Measurements from ENCODE around the gene SIGLEC11. TPM values are rescaled to one million over a fixed set of nuclear protein-coding genes. Genes with fewer than 3 reads are reported as not detected.

SIGLEC11 gene
- total RNA-seq, 1 donor from 2014 or later: not detected

DNA sequence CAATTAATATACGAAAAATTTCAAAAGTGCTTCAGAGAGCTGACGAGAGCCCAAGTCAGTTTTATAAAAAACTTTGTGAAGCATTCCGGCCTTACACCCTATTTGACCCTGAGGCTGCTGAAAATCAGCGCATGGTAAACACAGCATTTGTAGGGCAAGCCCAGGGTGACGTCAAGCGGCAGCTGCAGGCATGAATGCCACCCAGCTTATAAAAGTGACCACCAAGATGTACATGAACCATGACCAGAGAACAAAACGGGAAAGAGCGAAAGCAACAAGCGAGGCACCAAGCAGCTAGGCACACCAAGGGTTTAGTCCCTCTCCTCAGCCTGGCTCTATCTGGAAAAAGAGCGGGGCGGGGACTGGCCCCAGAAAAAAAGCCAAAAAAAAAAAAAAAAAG lies 6.0 kb downstream of the SIGLEC11 start:
- H3K4me3 ChIP-seq (ENCODE audit: low read depth, low read length): no peak overlapping the region
- no peak for DNase-seq (ENCODE audit: low read depth)
- TF ChIP-seq, protein P1, sequence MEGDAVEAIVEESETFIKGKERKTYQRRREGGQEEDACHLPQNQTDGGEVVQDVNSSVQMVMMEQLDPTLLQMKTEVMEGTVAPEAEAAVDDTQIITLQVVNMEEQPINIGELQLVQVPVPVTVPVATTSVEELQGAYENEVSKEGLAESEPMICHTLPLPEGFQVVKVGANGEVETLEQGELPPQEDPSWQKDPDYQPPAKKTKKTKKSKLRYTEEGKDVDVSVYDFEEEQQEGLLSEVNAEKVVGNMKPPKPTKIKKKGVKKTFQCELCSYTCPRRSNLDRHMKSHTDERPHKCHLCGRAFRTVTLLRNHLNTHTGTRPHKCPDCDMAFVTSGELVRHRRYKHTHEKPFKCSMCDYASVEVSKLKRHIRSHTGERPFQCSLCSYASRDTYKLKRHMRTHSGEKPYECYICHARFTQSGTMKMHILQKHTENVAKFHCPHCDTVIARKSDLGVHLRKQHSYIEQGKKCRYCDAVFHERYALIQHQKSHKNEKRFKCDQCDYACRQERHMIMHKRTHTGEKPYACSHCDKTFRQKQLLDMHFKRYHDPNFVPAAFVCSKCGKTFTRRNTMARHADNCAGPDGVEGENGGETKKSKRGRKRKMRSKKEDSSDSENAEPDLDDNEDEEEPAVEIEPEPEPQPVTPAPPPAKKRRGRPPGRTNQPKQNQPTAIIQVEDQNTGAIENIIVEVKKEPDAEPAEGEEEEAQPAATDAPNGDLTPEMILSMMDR (conservative IDR thresholded peaks at IDR 0.05; ENCODE audit: low read depth, low read length): no peak

DNA sequence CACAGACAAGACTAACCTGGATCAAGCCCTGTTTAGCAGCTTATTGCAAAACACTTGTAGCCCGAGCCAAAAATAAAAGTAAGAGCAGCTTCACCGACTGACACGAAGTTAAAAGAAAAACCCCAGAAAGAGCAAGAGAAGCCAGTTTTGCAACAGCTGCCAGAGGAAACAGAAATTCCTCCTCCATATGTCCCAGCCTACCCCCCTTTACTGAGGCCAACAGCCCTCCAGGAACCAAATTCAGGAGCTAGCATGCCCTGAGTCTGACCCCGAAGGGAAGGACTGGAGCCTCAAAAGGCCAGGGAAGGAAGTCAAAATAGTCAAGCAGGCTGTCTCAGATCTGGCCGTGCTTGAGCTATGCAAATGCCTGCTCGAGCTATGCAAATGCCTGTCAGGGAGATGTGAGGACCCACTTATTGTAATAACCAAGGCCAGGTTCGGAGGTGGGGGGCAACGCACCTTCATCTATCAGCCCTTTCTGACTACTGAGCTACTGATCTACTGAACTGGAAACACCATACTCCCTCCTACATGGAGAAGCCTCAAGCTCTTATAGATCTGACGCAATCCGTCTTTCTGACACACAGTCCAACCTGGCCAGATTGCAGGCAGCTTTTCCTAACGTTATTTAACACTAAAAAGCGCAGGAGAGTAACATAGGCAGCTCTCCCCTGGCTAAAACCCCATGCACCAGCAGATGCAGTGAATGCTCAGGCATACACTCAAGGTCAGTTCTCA lies 6.7 kb downstream of the SIGLEC11 start:
- no peak for DNase-seq (ENCODE audit: low read depth)
- TF ChIP-seq, protein P1 (conservative IDR thresholded peaks at IDR 0.05; ENCODE audit: low read depth, low read length): no peak
- H3K4me3 ChIP-seq (ENCODE audit: low read depth, low read length): no peak overlapping the region

DNA sequence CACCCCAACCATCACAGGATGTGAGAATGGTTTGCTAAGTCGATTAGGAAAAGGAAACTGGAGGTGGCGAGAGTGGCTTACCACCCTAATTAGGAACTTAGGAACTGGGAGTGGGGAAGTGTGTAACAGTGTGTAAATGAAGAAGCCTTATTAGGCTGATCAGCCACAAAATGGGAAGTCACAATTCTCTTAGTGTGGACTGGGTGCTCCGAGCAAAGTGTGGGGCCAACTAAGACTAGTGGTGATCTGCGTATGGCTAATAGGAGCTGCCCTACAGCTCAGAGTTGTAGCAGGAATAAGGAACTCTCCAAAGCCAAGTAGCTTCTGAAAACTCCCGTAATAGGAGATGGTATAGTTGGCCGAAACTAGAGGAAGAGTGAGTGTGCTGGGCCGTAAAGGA lies 7.6 kb downstream of the SIGLEC11 start:
- DNase-seq (ENCODE audit: low read depth): no peak
- H3K4me3 ChIP-seq (ENCODE audit: low read depth, low read length): no peak overlapping the region
- TF ChIP-seq, protein P1 (conservative IDR thresholded peaks at IDR 0.05; ENCODE audit: low read depth, low read length): no peak

DNA sequence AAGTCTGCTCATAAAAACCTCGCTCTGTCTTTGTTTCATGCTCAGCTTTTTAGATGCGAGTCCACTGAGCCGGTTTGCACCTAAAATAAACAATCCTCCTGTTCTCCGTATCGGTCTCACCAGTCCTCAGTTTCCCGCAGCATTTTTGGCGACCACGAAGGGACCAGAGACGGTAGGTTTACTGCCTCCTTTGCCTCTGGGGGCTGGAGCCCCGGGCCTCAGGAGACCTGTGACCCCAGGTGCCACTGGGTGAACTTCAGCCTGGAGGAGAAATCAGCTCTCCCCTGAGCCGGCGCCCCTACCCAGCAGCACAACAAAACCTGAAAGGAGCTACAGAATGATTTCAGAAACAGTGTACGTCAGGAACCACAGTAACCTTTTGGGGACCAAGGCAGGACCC lies 8.1 kb downstream of the SIGLEC11 start:
- TF ChIP-seq, protein P1 (conservative IDR thresholded peaks at IDR 0.05; ENCODE audit: low read depth, low read length): no peak
- no peak overlapping the region for H3K4me3 ChIP-seq (ENCODE audit: low read depth, low read length)
- DNase-seq (ENCODE audit: low read depth): no peak

DNA sequence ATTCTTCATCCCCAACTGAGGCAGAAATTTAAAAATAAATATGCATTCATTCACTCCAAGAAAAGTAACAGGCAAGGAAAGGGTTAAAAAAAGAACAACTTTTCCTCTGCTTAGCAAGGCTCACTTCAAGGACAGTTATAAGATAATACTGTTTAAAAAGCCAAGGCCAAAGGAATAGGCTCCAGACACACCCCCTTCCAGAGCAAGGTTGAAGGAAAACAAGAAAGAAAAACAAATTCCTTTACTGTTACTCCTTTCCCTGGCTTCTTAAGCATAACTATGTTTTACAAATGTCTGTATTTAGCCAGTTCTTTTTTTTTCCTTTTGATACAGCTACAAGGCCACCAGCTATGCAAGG lies 8.5 kb downstream of the SIGLEC11 start:
- TF ChIP-seq, protein P1 (conservative IDR thresholded peaks at IDR 0.05; ENCODE audit: low read depth, low read length): no peak
- DNase-seq (ENCODE audit: low read depth): no peak
- no peak overlapping the region for H3K4me3 ChIP-seq (ENCODE audit: low read depth, low read length)

DNA sequence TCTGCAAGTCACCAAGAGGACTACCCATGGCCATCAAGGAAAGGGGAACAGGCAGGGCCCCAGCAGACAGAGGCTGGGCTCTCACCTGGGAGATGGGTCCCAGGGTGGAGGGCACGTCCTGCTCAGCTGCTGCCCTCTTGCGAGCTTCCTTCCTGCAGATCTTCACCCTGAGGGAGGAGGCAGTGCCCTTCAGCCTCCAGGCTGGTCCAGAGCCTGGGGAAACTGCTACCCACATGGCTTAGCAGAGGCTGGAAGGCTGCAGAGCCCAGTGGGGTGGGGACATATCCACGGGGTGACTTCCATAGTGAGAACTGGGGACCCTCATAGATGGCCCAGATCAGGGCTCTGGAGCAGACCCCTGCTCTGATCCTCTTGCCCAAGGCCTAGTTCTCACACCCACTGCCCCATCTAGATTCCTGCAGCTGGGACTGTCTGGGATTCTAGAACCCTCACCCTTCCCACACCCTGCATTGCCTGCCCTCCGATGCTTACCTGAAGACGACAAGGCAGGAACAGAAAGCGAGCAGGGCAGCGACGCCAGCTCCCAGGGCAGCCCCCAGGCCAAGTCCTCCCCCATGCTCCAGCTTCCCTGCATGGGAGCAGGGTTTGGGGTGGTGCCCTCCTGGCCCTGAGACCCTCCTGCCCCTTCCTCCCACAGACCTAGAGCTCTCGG lies 9.0 kb downstream of the SIGLEC11 start:
- TF ChIP-seq, protein P1 (conservative IDR thresholded peaks at IDR 0.05; ENCODE audit: low read depth, low read length): no peak
- DNase-seq (ENCODE audit: low read depth): no peak
- H3K4me3 ChIP-seq (ENCODE audit: low read depth, low read length): no peak overlapping the region
